GM19240 (cell line): ENCODE results near the gene MAD1L1.
A peak's percentile ranks its signal among the peaks of the same experiment; 100 is the strongest.
"Not testable (repeated sequence)": the region's sequence is repeated elsewhere in the genome, so short reads cannot be mapped to it uniquely, and the experiment has no call there.

ENCODE experiments used
- DNase-seq: peaks from one replicate; pipeline ENCODE4 v3.0.0; 2011; ENCODE audit warnings: low spot score; ENCODE audit not compliant: insufficient read length

The MAD1L1 gene

GRCh38 chr7:1992554-1992953 is 240.2 kb downstream of the MAD1L1 start:
- no peak for DNase-seq

GRCh38 chr7:1990001-1990670 is 242.6 kb downstream of the MAD1L1 start:
- no peak for DNase-seq

DNA sequence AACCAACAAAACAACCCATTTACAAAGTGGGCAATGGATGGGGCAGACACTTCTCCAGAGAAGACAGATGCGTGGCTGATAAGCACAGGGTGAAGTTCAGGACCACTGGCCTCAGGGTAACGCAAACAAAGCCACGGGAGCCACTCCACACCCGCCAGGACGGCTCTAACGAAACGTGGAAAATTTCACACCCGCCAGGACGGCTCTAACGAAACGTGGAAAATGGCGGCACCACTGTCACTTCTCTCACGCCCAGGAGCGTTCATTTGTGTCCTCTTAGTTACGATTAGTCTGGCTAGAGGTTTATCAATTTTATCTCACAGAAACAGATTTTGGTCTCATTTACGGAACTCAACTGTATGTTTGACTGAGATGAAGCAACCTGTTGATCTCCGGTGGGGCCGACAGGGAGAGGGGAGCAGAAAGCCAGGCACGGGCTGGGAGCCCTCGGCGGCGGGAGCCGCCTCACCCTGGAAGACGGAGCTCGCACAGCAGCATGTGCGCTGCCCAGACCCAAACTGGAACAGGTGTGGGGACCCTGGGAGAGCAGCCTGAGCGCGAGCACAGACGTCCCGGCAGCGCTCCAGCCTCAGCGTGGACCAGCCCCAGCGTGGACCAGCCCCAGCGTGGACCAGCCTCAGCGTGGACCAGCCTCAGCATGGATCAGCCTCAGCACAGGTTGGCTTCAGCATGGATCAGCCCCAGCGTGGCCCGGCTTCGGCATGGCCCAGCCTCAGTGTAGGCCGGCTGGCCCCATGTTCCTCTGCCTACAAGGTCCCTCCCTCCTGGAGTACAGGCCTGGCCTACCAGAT is 243.5 kb downstream of the MAD1L1 start:
- no peak for DNase-seq

DNA sequence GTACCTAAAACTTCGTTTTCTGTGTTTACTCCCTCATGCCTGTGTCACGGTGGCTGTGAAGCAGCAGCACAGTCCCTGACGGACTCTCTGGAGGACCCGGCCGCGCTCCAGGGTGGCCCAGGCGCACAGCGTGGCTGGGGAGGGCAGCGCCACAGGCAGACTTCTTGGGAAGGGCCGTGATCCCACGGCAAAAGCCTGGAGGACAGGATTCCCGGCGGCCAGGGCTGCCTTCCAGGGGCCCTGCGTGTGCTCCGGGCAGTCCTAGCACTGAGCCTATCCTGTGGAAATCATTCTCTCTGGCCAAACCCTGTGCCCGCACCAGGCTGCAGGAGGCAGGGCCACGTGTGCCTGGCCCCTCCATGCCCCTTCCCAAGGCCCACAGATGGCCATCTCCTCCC is 244.2 kb downstream of the MAD1L1 start:
- DNase-seq, result no peak

DNA sequence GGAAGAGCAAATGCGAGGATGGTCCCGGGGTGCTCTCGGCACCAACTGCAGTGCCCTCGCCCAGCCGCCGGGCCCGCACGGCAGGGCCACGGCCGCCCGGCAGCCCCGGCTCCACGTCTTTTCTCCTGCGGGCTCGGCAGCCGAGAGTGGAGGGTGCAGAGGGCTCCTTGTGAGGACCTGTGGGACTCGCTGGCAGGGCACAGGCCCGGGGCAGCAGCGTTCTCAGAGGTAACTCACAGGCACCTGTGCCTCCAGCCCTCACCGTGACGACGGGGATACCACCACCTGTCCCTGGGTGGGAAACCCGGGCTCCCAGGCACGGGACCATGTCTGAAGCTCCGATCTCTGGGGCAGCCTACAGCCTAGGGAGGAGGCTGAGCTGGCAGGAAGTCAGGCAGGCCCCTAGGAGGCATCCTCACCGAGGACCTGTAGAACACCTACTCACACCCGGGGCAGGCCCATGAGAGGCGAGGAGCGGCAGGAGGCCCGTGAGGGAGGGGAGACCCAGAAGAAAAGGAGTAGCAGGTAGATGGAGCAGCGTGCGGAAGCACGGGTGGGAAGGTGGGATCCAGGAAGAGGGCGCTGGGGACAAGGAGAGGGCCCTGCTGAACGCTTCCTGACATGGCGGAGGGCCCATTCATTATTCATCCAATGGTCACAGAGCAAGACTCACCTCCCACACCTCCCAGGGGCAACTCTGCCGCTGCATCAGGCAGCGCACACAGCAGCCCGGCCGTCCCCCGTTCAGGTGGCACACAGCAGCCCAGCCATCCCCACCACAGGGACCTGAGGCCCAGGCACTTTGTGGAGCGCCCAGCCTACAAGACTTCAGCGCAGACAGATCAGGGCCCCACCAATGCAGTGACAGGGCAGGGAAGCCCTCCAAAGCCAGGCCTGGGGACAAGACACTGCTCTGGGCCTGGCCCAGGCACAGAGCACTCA is 244.9 kb downstream of the MAD1L1 start:
- no peak for DNase-seq

GRCh38 chr7:1987084-1987535 is 245.6 kb downstream of the MAD1L1 start:
- no peak for DNase-seq

DNA sequence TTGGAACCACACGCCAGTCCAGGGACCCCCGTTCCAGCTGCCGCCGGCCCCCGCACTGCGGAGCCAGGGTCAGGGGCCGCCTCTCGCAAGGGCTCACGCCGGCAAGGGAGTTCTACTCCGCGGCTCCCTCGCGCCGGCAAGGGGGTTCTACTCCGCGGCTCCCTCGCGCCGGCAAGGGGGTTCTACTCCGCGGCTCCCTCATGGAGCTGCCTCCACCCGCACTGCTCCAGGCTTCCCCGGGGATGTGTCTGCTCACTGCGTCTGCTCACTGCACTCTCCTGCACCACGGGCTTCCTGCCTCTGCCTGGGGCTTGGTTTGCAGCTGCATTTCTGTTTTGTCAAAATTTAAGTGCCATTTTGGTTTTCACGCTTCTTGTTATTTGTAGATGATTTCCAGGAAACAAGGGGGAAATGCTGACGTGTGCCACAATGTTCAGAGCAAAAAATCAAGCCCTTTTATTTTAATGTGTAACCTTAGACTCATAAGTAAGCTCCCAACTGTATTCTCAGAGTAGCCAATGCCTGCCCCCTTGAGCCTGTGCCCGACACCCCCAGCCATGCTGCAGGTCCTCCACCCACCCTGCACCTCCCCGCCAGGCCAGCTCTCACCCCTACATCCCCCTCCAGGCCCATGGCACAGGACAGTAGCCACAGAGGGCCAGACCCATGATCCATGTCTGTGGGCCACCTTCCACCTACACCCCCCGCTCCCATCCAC is 246.2 kb downstream of the MAD1L1 start:
- no peak for DNase-seq

DNA sequence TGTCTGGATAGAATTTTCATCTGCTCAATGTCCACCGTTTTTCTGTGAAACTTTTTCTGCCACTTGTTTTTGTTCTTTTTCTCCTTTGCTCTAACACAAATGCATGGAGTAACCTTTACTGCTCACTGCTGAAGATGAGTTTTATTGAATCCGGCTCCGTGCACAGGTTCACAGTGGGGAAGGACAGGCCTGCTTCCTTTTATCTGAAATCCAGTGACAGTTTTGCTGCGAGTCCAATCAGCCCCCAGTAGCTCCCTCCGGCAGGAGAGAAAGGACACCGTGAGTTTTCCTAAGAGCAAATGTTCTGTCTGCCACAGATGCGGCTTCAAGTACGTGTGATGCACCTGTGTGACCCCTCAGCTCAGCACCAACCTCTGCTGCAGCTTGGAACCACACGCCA is 246.8 kb downstream of the MAD1L1 start:
- DNase-seq, result no peak

DNA sequence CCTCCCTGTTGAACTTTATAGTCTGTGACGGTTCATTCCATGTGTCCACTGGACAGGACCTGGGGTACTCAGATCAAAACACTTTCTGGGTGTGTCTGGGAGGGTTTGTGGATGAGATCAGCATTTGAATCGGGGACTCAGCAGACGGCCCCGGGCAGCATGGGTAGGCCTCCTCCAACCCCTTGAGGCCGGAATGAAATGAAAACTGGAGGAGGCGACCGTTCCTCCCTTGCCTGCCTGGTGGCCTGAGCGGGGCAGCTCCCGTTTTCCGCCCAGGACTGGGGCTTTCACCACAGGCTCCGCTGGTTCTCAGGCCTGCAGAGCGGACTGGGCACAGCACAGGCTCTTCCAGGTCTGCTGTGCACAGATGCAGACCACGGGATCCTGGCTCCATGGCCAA is 247.7 kb downstream of the MAD1L1 start:
- no peak for DNase-seq

- no peak for DNase-seq
Observed at GRCh38 chr7:1981878-1982230, 250.9 kb downstream of the MAD1L1 start.

- DNase-seq, result no peak
Observed at GRCh38 chr7:1981201-1981877, 251.4 kb downstream of the MAD1L1 start.

DNA sequence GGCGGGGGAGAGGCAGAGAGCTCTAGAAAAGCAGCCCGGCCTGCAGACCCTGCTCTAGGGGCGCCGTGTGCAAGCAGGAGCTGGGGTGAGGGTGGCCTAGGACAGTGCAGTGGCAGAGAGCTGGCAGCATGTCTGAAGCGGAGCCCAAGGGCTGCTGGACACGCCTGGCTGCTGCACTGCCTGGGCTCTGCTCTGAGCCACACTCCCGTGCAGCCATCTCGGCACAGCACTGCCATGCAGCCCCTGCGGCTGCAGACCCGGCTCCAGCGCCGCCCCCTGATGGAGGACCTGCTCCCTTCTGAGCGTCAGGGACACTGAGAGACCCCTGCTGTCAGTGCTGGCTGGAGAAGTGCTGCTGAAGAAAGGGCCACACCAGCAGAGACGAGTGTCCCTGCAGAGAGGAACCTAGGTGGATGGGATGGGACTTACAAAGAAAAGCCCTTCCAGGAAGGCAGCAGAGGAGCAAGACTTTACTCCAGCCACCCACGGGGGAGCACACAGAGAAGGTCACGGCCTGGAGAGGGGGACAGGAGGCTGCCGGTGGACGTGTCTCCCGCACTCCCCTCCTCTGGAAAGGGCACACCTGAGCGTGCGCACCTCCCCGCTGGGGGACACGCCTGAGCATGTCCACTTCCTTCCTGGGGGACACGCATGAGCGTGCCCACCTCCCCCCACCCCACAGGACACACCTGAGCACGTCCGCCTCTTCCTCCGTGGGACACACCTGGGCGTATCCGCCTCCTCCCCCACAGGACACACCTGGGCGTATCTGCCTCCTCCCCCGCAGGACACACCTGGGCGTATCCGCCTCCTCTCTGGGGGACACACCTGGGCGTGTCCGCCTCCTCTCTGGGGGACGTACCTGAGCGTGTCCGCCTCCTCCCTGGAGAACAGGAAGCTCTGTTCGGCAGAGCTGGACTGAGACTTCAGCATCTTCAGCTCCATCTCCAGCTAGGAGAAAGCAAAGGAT is 252.9 kb downstream of the MAD1L1 start:
- DNase-seq, result peak; percentile 70

DNA sequence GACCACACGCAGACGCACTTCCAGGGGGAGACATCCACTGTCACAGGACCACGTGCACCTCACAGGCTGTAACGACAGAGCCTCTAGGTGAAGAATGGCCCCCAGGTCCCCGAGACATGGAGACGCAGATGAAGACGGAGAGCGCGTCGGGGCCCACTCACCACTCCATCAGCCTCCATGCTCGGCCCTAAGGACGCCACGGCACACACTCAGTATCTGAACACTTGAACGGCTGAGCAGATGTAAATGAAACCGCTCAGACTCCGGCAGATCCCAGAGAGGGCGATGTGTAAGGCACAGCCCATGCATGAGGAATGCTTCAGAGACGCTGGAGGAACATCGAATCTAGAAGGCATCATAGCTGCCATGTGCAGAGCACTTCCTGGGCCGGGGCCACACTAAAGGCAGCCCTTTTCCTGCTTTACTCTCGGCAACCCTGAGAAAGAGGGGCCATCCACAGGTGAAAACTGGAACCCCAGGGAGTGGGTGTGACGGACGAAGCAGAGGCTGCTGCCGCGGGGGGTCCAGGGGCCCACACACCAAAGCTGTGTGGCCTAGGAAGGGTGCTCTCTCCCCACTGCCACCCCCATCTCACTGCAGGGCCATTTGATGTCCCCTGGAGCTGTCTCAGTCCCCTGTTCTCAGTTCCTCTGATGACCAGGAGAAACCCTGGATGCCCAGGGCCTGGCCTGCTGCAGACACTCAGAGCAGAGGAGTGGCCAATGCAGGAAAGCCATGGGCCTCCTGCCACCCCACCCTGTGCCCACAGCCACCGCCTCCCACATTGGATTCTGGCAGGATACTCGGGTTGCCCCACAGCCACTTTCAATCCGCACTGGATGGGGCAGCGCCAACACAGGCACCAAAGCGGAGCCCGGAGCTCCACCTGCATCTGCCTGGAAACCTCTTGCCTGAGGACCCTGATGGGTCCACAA is 253.8 kb downstream of the MAD1L1 start:
- DNase-seq, result no peak

- no peak for DNase-seq
Observed at GRCh38 chr7:1977876-1978441, 254.8 kb downstream of the MAD1L1 start.

GRCh38 chr7:1977059-1977875 is 255.5 kb downstream of the MAD1L1 start:
- DNase-seq, result no peak

- not testable (repeated sequence) for DNase-seq
Observed at GRCh38 chr7:1976521-1976920, 256.2 kb downstream of the MAD1L1 start.

- DNase-seq, result no peak
Observed at GRCh38 chr7:1975581-1975980, 257.2 kb downstream of the MAD1L1 start.
